Fibroblast of mammary gland (primary cell): Measurements from ENCODE around the gene PRKCB.

ENCODE experiments used
- DNase-seq: peaks from one replicate; pipeline ENCODE4 v3.0.0-alpha.2; 2010; ENCODE audit warnings: low read depth
- H3K4me3 ChIP-seq: 2 replicates; pipeline ENCODE4 v1.5.1; 2011; ENCODE audit warnings: low read depth, mild to moderate bottlenecking, low read length, moderate library complexity; ENCODE audit not compliant: control insufficient read depth
- CTCF ChIP-seq: conservative IDR thresholded peaks from 2 replicates; pipeline ENCODE4 v1.5.1; 2011; ENCODE audit warnings: low read depth, low read length, inconsistent platforms; ENCODE audit not compliant: control insufficient read depth, insufficient read depth

PRKCB gene

GRCh38 chr16:23855010-23855409 is 19.2 kb downstream of the PRKCB start:
- DNase-seq, result no peak
- TF ChIP-seq CTCF, result no peak
- H3K4me3 ChIP-seq, result no peak overlapping the region

DNA sequence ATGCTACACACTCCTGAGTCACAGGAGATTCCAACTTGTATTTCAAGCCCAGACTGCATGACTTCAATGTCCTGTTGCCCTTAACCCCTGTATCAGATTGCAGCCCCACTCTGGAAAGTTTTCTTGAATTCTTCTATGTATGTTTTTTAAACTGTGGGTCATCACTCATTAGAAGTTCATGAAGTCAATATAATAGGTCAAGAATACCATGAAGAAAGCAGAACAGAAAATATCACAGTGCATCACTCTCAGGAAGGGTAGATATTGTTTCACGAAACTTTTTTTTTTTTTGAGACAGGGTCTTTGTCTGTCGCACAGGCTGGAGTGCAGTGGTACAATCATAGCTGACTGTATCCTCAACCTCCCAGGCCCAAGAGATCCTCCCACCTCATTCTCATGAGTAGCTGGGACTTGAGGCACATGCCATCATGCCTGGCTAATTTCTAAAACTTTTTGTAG is 20.5 kb downstream of the PRKCB start:
- no peak overlapping the region for H3K4me3 ChIP-seq
- DNase-seq, result no peak
- no peak for TF ChIP-seq CTCF

- TF ChIP-seq CTCF, result no peak
- DNase-seq, result no peak
- no peak overlapping the region for H3K4me3 ChIP-seq
These were observed 21.6 kb downstream of the PRKCB start for GRCh38 chr16:23857256-23857880.

GRCh38 chr16:23857881-23858269 is 22.1 kb downstream of the PRKCB start:
- DNase-seq, result no peak
- no peak for TF ChIP-seq CTCF
- H3K4me3 ChIP-seq, result no peak overlapping the region

GRCh38 chr16:23858542-23858941 is 22.8 kb downstream of the PRKCB start:
- DNase-seq, result no peak
- no peak for TF ChIP-seq CTCF
- no peak overlapping the region for H3K4me3 ChIP-seq

- no peak for DNase-seq
- H3K4me3 ChIP-seq, result no peak overlapping the region
- TF ChIP-seq CTCF, result no peak
These were observed 24.0 kb downstream of the PRKCB start for GRCh38 chr16:23859713-23860269.

- TF ChIP-seq CTCF, result no peak
- H3K4me3 ChIP-seq, result no peak overlapping the region
- DNase-seq, result no peak
These were observed 26.1 kb downstream of the PRKCB start for GRCh38 chr16:23861874-23862273.
